GM18907 (cell line): ENCODE measurements around the gene RSU1.

ENCODE experiments used
- ATAC-seq: cut with Tn5 transposase; IDR thresholded peaks from one replicate; pipeline ENCODE4 v1.9.1; 2021; ENCODE audit warnings: mild to moderate bottlenecking, moderate library complexity; ENCODE audit not compliant: unreplicated experiment

The RSU1 gene

GRCh38 chr10:16611037-16611436 is 206.2 kb downstream of the RSU1 start:
- ATAC-seq: no peak

DNA sequence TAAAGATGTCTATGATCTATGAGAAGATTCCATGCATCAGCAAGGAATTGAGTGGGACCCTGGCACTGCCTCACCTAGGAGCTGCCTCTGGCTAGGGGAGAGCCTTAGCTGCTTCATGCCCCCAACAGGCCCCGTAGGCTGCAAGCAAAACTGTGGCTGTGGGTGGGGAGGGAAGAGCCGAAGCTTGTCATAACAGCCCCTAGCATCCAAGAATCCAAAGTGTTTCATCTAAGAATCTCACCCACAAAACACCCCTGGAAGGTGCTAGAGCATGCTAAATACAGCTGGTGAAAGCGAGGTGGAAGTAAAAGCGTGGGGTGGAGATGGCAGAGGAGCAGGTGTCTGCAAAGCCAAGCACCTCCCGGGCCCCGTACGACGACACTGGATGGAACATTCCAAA is 208.0 kb downstream of the RSU1 start:
- ATAC-seq: no peak

GRCh38 chr10:16606923-16607322 is 210.3 kb downstream of the RSU1 start:
- ATAC-seq: no peak

DNA sequence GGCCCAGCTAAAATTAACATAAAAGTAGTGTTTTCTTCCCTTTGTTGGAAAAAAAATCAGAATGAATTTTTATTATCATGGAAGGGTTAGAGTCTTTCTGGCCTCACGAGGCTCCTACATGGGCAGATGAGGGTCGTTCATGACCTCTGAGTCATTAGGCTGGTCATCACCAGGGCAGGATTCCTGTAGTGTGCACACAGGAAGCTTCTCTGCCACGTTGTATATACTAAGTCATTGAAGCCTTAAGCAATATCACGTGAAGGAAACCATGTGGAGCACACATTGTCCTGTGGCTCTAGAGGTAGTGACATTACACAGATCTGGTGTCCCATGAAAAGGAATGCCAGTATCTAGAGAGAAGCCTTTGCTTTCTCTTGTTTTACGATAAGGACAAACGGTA is 210.8 kb downstream of the RSU1 start:
- no peak for ATAC-seq

DNA sequence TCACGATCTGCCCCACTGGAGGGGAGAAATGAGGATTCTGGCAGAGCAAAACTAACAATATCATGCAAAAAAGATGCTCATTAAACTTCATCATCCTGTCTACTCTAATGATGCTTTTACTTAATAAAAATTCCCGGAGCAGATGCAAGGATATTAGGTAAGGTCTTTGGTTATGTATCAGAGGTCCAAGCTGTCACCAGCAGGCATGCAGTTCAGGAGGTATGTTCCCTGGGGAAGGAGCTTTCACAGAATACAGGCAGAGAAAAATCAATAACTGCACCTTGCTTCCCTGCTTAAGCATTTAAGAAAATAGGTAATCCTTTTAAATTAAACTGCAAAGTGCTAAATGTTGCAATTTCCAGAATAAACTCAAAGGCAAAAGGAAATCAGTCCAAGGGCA is 213.9 kb downstream of the RSU1 start:
- no peak for ATAC-seq

- no peak for ATAC-seq
These were observed 215.0 kb downstream of the RSU1 start for GRCh38 chr10:16602104-16602775.

DNA sequence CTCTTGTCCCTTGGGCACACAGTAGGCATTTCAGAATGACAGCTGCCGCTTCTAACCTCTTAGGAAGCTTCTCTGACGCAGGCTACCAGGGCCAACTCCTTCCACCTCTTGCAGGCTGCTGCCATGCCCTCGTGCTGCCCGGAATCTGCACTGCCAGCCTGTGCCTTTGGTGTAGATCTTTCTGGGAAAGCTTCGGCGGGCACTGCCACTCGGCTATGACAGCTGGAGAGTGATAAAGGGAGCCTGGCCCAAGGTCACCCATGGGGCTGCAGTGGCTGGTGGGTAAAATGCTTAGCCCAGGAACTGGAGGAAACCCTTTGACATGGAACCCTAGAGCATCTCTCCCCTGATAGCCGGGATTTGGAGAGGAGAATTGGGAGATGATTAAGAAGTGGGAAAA is 217.6 kb downstream of the RSU1 start:
- ATAC-seq: no peak

DNA sequence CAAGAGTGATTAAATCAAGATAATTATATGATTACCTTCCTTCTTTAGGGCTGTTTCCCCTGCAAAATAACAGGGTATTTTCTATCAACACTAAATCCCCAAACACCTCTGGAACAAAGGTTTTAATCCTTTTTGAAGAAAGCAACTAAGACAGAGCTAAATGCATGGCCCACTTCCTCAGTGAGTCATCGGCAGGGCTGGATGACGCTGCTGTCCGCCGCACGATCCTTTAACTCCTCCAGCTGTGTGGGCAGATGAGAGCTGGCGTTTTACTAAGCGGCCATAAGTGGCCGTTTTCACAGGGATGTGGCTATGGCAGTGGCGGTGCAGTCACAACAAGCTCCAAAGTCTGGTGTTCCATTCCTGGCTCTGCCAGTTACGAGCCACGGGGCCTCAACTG is 219.6 kb downstream of the RSU1 start:
- no peak for ATAC-seq

- no peak for ATAC-seq
These were observed 224.8 kb downstream of the RSU1 start for GRCh38 chr10:16592378-16592777.

- ATAC-seq: peak; percentile 95
These were observed 230.7 kb downstream of the RSU1 start for GRCh38 chr10:16586358-16587138.

- peak; percentile 34 for ATAC-seq
These were observed 232.1 kb downstream of the RSU1 start for GRCh38 chr10:16585103-16585502.

- ATAC-seq: no peak
These were observed 233.8 kb downstream of the RSU1 start for GRCh38 chr10:16583382-16583781.

DNA sequence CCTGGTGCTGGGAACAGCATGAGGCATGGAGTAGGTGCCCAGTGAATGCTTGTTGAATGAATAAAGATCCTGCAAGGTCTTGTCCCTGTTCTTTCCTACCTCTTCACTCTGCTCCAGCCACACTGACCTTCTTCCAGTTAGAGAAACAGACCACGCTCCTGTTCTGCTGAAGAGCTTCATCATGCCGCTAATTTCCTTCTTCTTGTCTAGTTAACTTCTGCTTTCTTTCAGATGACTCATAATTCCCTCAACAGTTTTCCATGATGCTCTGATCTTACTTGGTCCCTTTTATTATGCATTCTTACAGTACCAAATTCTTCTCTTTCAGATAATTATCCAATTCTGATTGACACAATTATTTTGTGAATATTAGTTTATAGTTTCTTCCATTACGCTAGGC is 236.0 kb downstream of the RSU1 start:
- no peak for ATAC-seq

- peak; percentile 95 for ATAC-seq
These were observed 246.5 kb downstream of the RSU1 start for GRCh38 chr10:16570731-16571130.

- no peak for ATAC-seq
These were observed 250.9 kb downstream of the RSU1 start for GRCh38 chr10:16566202-16566805.

GRCh38 chr10:16565604-16566003 is 251.6 kb downstream of the RSU1 start:
- ATAC-seq: no peak

- no peak for ATAC-seq
These were observed 254.3 kb downstream of the RSU1 start for GRCh38 chr10:16562891-16563290.

DNA sequence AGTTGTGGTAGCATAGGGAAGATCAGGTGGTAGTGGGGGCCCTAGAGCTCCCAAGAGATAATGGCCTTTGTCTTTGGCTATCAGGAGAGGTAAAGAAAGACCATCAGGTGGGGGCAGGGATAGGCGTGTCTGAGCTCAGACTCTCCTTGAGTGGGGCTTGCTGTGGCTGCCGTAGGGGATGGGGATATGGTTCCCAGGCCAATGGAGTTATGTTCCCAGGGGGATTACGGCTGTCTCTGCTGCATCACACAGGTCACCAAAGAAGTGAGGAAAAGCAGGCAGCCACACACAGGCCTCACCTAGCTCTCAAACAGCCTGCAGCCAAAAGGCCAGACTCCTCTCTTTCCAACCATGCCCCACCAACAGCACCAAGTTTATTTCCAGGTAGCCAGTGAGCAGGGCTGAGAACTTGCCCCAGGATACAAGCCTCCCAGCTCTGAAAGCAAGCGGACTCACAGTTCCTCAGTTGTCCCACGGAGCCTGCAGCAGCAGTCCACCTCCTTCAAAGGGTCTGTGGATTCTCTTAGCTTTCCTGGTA is 257.9 kb downstream of the RSU1 start:
- ATAC-seq: no peak

DNA sequence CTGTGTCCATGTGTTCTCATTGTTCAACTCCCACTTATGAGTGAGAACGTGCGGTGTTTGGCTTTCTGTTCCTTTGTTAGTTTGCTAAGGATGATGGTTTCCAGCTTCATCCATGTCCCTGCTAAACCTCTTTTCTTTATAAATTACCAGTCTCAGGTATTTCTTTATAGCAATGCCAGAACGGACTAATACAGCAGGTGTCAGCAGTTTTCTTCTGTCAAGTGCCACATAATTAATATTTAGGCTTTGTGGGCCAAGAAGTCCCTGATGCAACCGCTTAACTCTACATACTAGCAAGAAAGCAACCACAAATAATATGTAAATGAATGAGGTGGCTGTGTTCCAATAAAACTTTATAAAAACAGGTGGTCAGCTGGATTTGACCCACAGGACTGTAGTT is 269.3 kb downstream of the RSU1 start:
- ATAC-seq: no peak

DNA sequence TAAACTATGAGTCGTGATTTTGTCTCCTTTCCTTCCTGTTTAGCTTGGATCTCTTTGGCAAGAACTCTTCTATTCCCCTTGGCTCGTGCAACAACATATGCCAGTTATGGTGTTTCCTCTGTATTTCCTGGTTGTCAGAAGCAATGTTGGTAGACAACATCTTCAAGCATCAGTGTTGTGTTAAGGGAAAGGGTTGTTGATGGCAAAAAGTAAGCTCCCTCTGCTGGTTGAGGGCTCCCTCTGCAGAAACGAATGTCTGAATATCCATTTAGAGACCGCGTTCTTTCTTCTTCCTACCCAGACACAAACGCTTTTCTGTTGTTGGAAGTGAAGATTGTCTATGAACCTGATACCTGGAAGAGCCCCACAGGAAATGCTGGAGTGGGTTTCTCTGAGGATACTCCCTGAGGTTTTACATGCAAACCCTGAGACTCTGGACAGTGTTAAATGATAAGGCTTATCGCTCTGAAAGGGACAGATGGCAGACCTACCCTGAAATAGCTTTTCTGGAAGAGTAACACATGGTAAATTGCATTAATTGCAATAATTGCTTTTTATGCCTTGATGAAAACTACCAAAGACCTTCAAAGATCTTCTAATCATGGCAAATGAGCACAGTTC is 272.0 kb downstream of the RSU1 start:
- peak; percentile 76 for ATAC-seq

- no peak for ATAC-seq
These were observed 272.6 kb downstream of the RSU1 start for GRCh38 chr10:16544591-16544990.
